ENCODE measurements around the gene TARS3. TPM values are rescaled to one million over a fixed set of nuclear protein-coding genes. Genes with fewer than 3 reads are reported as not detected.
A peak's percentile ranks its signal among the peaks of the same experiment; 100 is the strongest.

Gene TARS3
- total RNA-seq, 1 donor from 2014 or later = 21.5 TPM

DNA sequence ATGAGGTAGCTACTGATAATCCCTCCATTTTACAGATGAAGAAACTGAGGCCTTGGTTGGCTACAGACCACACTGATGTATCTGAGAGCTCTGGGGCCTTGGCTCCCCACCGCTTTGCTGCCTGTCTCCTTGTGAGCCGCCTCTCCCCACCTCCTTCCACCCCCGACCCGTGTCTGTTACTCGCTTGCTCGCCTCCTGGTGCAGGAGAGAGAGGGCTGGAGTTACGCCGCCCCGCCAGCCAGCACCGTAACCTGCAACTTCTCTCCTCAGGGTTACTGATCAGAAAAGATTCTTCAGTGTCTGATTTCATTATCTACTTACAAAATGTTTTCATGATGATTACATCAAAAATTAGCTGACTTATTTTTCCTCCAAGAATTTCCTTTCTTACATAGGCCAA, 106.2 kb downstream of the TARS3 start:
- Mint-ChIP-seq H3K4me3 (ENCODE audit: low read depth) (peak overlapping the region; percentile 25), H3K27ac (peak overlapping the region; percentile 54), H3K27me3 (peaks cover 10% of the 10 kb centered on the region), H3K4me1 (ENCODE audit: low read depth) (peaks cover 28% of the 10 kb centered on the region), H3K36me3 (ENCODE audit: insufficient read depth) (peaks cover 1% of the 10 kb centered on the region), H3K9me3 (ENCODE audit: low read depth) (peaks cover under 1% of the 10 kb centered on the region)
- TF ChIP-seq CTCF (IDR thresholded peaks at IDR 0.05; ENCODE audit: unreplicated experiment) = no peak
- no peak for DNase-seq (ENCODE audit: low spot score, unreplicated experiment)

GRCh38 chr15:101617390-101617965, 106.8 kb downstream of the TARS3 start:
- Mint-ChIP-seq H3K4me3 (ENCODE audit: low read depth) (peak overlapping the region; percentile 11), H3K9me3 (ENCODE audit: low read depth) (no peaks in the 10 kb centered on the region), H3K4me1 (ENCODE audit: low read depth) (peaks cover 28% of the 10 kb centered on the region), H3K36me3 (ENCODE audit: insufficient read depth) (peaks cover 1% of the 10 kb centered on the region), H3K27ac (no peak overlapping the region), H3K27me3 (peaks cover 10% of the 10 kb centered on the region)
- DNase-seq (ENCODE audit: low spot score, unreplicated experiment) = no peak
- TF ChIP-seq CTCF (IDR thresholded peaks at IDR 0.05; ENCODE audit: unreplicated experiment) = no peak

GRCh38 chr15:101615986-101616848, 108.1 kb downstream of the TARS3 start:
- no peak for DNase-seq (ENCODE audit: low spot score, unreplicated experiment)
- TF ChIP-seq CTCF (IDR thresholded peaks at IDR 0.05; ENCODE audit: unreplicated experiment) = no peak
- Mint-ChIP-seq H3K36me3 (ENCODE audit: insufficient read depth) (no peaks in the 10 kb centered on the region), H3K9me3 (ENCODE audit: low read depth) (no peaks in the 10 kb centered on the region), H3K4me3 (ENCODE audit: low read depth) (peak overlapping the region; percentile 38), H3K27me3 (peaks cover 13% of the 10 kb centered on the region), H3K4me1 (ENCODE audit: low read depth) (peaks cover 24% of the 10 kb centered on the region), H3K27ac (peak overlapping the region; percentile 35)

DNA sequence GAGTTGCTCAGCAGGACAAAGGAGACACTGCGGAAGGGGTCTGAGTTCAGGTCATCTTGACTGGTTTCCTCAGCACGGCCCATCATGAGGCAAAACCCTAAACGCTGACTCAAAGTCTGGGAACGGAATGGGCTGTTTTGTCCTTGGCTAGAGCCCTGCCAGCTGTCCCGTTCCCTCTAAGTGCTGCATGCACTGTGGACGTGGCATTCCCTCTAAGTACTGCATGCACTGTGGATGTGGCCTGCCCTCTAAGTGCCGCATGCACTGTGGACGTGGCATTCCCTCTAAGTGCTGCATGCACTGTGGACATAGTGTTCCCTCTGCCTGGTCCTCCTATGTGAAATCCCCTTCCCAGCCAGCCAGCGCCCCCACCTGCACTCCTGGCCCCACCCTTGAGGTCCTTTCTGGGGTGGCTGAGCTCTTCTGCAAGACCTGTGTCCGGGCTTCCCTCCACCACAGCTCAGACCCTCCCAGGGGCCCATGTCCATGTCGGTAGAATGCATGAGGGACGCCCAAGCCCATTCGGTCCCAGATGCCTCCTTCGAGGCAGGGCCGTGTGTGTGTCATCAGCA, 108.8 kb downstream of the TARS3 start:
- Mint-ChIP-seq H3K9me3 (ENCODE audit: low read depth) (no peaks in the 10 kb centered on the region), H3K36me3 (ENCODE audit: insufficient read depth) (no peaks in the 10 kb centered on the region), H3K27ac (no peak overlapping the region), H3K4me3 (ENCODE audit: low read depth) (no peak overlapping the region), H3K27me3 (peaks cover 13% of the 10 kb centered on the region), H3K4me1 (ENCODE audit: low read depth) (peaks cover 24% of the 10 kb centered on the region)
- DNase-seq (ENCODE audit: low spot score, unreplicated experiment) = no peak
- no peak for TF ChIP-seq CTCF (IDR thresholded peaks at IDR 0.05; ENCODE audit: unreplicated experiment)

- no peak for DNase-seq (ENCODE audit: low spot score, unreplicated experiment)
- peaks cover 24% of the 10 kb centered on the region for H3K4me1 Mint-ChIP-seq (ENCODE audit: low read depth)
- no peak for TF ChIP-seq CTCF (IDR thresholded peaks at IDR 0.05; ENCODE audit: unreplicated experiment)
- H3K27me3 Mint-ChIP-seq = peaks cover 13% of the 10 kb centered on the region
- H3K36me3 Mint-ChIP-seq (ENCODE audit: insufficient read depth) = no peaks in the 10 kb centered on the region
- no peak overlapping the region for H3K27ac Mint-ChIP-seq
- no peaks in the 10 kb centered on the region for H3K9me3 Mint-ChIP-seq (ENCODE audit: low read depth)
- no peak overlapping the region for H3K4me3 Mint-ChIP-seq (ENCODE audit: low read depth)
Measured at GRCh38 chr15:101614761-101615160, 109.5 kb downstream of the TARS3 start.
